Frontal cortex (tissue), 4 donors: Measurements from ENCODE around the gene FGGY. TPM values are rescaled to one million over a fixed set of nuclear protein-coding genes. Genes with fewer than 3 reads are reported as not detected.
"Not testable (repeated sequence)": the region's sequence is repeated elsewhere in the genome, so short reads cannot be mapped to it uniquely, and the experiment has no call there.

ENCODE experiments used
- DNase-seq, 2 donors: peaks; one replicate each; pipeline ENCODE4 v3.0.0; 2012; ENCODE audit warnings: low spot score in 2 of 2
- FAIRE-seq: peaks from 2 replicates; lab custom pipeline; 2012; peaks lifted over from hg19 to GRCh38; lab: Jason Lieb, UNC
- total RNA-seq: library from RNA; depleted of rRNA; stranded (reverse); fragments of >200 nt; gene quantifications from one replicate; pipeline ENCODE4 v1.2.3, GENCODE V29; 2014
- donor health status: control.
- donor health status: control.
- donor health status: control.

The FGGY gene
- total RNA-seq, 1 donor from 2014 or later: 27.3 TPM

DNA sequence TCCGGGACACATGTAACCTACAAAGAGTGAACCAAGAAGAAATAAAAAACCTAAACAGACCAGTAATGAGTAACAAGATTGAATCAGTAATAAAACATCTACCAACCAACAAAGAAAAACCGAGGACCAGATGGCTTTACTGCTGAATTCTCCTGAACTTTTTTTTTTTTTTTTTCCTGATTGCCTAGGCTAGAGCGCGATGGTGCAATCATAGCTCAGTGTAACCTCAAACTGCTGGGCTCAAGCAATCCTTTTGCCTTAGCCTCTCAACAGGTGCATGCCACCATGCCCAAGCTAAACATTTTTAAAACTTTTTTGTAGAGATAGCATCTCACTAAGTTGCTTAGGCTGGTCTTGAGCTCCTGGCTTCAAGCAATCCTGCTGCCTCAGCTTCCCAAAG is 11.2 kb upstream of the FGGY start:
- FAIRE-seq (no peak), DNase-seq (no peak)

DNA sequence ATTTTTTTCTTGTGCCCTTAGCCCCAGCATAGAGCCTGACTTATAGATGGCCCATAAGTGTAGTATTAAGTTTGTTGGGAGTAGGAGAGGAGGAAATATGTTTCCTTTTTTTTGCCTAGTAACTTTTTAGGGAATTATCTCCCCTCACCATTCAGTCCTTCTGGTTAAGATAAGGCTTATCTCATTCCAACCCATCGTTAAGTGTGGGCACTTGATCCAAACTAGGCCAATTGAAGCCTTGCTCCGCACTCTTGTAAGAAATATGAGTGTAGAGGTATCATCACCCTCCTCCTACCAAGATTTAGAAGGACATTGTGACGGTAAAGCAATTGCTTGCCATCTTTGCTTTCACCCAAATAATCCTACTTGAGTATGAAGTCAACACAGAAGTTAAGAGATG is 8.8 kb upstream of the FGGY start:
- no peak for FAIRE-seq
- no peak for DNase-seq

DNA sequence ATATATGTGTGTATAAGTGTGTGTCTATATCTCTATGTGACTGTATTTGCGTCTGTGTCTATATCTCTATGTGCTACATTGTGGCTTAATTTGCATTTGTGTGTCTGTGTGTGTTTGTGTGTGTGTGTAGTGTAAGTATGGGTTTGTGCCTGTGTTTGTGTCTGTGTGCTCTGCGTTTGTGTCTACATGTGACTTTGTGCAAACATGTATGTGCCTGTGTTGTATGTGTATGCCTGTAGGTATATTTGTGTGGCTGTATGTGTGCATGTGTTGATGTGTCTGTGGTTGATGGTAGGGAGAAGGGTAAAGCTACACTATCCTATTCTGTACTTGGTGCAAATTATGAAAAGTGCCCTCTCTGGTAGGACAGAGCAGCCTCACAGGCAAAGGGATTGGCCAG is 7.3 kb upstream of the FGGY start:
- DNase-seq: no peak
- no peak for FAIRE-seq

DNA sequence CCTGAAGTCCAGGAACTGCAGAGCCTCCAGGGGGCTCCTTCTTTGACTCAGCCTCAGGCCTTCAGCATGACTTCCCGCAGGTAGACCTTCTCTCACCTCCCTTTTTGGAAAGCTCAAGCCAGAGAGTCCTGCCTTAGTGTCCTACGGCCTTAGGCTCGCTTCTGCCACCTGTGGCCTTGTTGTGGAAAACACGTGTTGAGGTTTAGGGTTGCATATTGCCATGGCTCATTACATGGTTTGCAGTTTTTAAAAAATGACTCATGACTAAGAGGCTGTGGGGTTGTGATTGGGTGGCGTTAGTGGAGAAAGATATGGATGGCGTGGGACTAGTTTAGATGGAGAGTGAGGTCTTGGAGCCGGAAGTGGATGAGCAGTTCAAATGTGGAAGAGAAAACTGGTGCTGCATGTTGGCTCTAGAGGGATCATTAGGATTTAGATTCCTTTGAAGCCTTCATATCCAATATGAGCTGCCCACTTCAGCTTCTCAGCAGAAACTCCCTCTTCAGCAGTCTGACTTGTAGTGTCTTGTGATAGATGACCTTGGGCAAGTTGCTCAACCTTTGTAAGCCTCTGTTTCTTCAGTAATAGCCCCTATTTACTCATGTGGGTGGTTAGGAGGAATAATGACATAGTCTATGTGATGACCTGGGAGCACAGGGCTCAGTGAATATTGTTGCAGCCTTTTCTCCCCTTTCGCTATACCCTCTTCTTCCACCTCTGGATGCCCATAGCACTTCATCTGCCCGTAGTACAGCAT is 6.5 kb upstream of the FGGY start:
- DNase-seq (no peak), FAIRE-seq (no peak)

DNA sequence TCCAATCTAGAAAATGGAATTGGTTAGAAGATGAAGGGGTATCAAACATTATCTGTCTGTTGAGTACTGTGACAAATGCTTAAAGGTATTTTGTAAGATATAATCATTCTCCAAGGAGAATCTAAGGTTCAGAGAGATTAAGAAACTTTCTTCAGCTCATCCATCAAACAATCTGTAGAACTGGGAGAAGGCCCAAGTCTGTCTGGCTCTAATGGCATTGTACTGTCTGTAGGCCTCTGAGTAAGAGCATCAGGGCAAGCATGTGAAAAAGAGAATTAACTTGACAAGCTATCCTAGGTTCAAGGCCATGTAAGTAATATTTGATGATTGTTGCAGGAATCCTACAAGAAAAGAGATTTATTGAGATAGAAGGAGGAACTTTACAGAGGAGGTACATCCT is 5.3 kb upstream of the FGGY start:
- no peak for DNase-seq
- no peak for FAIRE-seq

DNA sequence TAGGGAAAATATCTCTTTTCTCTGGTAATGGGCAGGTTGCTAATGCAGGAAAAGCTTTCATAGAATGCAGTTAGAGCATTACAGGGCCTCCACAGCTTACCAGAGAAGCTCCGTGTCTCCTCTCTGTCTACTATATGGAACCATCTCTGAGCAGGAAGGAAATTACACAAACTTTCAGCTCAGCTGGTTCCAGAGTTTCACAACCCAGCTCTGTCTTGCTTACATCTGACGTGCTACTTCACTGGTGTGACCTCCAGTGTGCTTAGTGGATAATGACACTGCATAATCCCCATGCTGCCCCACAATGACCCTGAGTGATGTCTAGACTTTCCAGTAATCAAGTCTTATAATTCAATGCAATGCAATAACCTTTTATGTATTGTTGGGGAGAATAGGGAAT is 4.3 kb upstream of the FGGY start:
- DNase-seq: no peak
- FAIRE-seq: no peak

DNA sequence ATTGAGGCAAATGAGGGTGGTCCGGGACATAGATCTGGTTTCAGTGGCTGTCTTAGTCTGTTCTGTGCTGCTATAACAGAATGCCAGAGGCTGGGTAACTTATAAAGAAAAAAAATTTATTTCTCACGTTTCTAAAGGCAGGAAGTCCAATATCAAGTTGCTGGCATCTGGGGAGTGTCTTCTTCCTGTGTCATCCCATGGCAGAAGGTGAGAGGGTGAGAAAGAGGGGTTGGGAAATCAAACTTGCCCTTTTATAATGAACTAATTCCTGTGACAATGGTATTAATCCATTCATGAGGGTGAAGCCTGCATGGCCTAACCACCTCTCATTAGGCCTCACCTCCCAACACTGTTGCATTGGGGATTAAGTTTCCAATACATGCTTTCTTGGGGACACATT is 3.7 kb upstream of the FGGY start:
- no peak for DNase-seq
- no peak for FAIRE-seq

DNA sequence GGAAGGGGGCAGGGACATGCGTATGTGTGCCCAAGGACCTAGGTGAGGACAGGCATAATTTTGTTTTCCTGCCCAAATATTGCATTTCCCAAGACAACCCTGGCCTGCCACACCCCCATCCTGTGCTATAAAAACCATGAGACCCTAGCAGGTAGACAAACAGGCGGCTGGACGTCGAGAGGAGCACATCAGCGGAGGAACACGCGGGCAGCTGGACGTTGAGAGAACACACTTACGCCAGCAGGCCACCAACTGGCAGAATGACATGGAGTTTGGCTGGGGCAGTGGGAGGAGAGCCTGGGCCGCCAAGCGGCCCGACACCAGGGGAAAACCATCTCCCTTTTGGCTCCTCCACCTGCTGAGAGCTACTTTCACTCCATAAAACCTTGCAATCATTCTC is 3.0 kb upstream of the FGGY start:
- no peak for FAIRE-seq
- no peak for DNase-seq

DNA sequence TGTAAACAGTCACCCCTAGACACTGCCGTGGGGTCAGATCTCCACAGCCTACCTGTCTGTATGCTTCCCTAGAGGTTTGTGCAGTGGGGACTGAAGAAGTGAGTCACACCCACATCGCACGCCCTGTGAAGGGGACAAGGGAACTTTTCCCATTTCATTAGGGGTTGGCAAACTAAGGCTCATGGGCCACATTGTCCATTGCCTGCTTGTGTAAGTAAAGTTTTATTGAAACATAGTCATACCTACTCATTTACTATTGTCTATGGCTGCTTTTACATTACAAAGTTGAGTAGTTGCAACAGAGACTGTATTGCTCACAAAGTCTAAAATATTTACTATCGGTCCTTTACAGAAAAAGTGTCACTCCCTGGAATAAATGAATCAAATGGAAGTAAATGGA is 2.5 kb upstream of the FGGY start:
- DNase-seq (no peak), FAIRE-seq (no peak)

DNA sequence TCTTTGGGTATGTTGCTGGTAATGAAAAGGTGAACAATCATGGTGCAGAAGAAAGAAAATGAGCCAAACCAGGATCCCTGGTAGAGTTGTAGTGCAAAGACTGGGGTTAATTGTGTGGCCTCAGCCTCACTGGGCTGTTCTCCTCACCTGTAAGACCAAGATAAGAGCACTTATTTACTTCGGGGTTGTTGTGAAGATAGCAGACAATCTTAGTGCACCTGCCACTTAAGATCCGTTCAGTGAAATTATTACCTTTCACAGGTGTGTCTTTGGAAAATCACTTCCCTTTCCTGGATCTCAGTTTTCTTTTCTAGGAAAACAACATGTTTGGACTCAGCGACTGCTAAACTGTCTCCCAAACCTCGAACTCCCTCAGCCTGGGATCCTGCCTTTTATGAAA is 1.3 kb upstream of the FGGY start:
- DNase-seq: no peak
- no peak for FAIRE-seq

DNA sequence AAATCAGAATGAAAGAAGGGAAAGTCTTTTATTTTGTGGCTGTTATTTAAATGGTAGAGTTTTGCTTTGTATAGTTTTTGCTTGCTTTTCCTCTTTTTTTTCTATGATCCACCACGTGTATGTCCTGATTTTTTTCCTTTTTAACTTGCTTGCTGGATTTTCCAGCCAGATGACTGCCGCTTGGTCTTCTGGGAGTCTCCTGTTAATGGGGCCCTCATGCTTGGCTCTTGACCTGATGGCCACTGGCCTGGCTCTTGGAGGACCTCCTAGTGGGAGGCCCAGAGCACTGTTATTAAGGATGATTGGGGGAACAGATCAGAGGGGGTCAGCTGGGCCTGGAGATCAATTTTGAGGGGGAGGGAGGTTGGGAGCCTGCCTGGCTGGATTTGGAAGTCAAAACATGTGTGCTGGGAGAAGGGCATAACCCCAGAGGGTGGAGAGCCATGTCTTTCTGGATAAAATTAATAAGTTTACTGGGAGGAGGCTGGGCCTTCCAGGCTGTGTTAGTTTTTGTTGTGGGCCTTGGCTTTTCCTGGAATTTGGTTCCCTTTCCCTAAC is 1.2 kb downstream of the FGGY start:
- DNase-seq (no peak), FAIRE-seq (no peak)

DNA sequence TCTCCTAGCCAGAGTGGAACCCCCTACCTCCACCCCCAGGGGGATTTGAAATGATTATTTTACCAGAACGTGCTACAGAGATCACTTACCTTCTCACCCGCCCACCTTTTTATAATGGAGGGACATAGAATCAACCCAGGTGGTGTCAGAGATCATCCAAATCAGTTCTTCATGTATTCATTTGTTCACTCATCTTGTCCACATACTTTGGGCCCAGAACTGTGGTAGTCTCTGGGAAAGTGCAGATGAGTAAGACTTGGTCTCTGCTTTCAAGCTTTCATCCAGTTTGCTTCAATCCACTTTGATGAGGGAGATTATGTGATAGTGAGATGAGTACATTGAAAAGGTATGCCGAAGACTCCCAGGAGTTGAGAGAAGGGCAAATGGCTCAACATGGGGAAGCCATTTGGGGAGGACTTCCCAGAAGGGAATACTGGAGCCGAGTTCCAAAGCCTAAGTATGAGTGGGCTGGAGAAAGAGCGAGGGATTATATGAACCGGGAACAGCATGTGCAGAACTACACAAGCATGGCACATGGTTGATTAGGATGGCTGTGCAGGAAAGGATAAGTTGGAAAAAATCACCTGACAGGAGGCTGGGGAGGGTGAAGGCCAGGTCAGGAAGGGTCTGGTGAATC is 1.9 kb downstream of the FGGY start:
- DNase-seq (no peak), FAIRE-seq (no peak)

DNA sequence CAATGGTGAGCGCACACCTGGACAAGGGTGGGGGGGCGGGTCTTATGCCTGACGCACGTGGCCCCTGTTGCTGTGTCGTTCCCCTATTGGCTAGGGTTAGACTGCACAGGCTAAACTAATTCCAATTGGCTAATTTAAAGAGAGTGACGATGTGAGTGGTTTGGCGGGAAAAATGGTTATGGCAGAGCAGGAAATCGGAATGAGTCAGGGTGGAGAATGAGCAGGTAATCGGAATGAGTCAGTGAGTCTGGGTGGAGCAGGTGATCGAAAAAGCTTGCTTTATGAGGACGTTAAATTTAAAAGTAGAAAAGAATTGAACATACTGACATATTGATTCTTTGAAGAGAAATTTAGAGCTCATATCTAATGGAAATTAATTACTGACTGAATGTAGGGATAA is 2.8 kb downstream of the FGGY start:
- not testable (repeated sequence) for DNase-seq, FAIRE-seq

DNA sequence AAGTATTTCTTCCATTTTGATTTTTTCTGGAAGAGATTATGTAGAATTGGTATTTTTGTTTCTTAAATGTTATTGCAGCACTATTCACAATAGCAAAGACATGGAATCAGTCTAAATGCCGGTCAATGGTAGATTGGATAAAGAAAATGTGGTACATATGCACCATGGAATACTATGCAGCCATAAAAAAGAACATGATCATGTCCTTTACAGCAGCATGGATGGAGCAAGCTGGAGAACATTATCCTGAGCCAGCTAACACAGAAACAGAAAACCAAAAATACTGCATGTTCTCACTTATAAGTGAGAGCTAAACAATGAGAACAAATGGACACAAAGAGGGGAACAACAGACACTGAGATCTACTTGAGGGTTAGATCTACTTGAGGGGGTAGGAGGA is 5.4 kb downstream of the FGGY start:
- DNase-seq: no peak
- no peak for FAIRE-seq

DNA sequence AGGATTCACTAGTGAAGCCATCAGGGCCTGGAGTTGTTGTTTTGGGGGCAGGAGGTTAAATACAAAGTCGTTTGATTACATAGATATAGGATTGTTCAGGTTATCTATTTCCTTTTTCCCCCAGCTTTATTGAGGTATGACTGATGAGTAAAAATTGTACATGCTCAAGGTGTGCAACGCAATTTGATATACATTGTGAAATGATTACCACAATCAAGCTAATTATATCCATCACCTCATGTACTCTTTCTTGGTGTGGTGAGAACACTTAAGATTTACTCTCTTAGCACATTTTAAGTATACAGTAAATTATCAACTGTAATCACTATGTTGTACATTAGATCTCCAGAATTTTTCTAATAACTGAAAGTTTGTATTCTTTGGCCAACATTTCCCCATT is 6.0 kb downstream of the FGGY start:
- FAIRE-seq: no peak
- DNase-seq: no peak

DNA sequence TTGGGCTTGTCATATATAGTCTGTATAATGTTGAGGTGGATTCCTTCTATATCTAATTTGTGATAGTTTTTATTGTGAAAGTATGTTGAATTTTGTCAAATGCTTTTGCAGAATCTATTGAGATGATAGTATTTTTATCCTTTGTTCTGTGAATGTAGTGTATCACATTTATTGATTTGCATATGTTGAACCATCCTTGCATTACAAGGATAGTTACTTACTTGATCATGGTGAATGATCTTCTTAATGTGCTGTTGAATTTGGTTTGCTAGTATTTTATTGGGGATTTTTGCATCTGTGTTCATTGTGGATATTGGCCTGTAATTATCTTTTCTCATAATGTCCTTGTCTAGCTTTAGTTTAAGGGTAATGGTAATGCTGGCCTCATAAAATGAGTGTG is 8.3 kb downstream of the FGGY start:
- no peak for DNase-seq
- no peak for FAIRE-seq

DNA sequence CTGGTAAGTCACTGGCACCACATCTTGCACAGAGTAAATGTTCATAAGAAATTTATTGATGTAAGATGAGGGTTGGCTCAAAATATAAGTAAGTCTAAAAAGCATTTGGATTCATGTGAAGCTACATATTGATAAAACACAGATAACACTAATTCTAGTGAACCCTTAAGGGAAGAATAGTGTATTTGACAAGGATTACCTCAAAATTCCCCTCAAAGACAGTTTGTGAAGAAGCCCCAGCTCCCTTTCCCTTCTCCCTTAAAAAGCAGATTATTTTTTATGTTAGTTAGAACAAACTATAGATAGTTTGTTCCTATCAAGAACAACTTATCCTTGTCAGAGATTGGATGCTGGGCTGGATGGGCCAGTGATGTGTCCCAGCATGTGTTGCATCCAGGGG is 10.7 kb downstream of the FGGY start:
- DNase-seq (no peak), FAIRE-seq (no peak)

DNA sequence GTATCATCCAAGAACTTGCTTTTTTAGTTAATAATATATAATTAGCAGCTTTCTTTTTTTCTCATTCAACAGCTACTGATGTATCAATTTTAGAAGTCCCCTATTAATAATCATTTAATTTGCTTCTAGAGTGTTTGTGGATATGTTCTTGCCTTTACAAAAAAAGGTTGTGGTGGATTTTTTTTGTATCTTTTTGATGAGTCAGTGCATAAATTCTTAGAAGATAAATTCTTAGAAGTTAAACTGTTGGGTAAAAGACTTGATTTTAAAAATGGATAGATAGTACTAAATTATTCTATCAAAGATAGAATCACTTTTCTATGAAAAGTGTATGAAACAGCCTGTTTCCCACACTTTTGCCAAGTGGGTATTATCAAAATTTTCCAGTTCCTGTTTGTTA is 11.9 kb downstream of the FGGY start:
- FAIRE-seq: no peak
- DNase-seq: no peak

DNA sequence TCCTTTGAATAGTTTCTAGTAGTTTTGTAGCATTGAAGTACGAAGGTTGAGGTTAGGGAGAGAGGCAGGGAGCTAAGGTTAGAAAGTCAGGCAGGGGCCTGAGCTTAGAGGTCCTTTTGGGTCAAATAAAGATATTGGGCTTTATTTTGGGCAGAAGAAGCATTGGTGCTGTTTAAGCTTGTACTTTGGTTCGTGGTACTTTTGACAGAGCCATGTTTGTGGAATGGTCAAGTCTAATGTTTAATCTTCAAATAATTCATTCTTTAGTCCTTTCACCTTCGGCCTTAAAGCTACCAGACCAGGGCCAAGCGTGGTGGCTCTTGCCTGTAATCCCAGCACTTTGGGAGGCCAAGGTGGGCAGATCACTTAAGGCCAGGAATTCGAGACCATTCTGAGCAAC is 12.5 kb downstream of the FGGY start:
- no peak for FAIRE-seq
- DNase-seq: no peak

DNA sequence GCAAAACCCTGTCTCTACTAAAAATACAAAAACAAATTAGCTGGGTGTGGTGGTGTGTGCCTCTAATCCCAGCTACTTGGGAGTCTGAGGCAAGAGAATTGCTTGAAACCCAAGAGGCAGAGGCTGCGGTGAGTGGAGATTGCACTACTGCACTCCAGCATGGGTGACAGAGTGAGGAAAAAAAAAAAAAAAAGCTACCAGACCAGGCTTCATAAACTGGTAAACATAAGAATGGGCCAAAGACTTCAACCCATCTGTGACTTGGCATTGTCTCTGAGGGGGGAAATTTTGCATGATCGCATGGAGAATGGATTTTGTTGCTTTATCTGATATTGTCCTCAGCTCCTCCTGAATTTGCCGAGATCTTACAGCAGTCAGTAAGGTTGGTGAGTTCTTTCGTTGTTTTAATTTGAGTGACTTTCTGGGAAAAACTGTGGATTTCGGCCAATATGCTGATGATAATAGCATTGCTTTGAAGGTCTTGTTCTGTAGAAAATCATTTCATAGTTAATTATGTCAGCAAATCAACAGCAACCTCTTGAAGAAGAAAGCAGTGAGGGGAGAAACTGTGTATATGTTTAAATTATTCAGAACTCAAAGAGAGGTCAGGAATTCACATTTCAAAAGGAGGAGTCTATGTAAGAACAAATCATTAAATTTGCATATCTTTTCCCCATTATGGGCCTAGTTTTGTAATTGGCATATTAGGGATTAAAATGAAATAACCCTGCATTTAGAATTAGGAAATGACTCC is 13.1 kb downstream of the FGGY start:
- DNase-seq (no peak), FAIRE-seq (no peak)
